ENCODE measurements around the gene TREML4.

DNA sequence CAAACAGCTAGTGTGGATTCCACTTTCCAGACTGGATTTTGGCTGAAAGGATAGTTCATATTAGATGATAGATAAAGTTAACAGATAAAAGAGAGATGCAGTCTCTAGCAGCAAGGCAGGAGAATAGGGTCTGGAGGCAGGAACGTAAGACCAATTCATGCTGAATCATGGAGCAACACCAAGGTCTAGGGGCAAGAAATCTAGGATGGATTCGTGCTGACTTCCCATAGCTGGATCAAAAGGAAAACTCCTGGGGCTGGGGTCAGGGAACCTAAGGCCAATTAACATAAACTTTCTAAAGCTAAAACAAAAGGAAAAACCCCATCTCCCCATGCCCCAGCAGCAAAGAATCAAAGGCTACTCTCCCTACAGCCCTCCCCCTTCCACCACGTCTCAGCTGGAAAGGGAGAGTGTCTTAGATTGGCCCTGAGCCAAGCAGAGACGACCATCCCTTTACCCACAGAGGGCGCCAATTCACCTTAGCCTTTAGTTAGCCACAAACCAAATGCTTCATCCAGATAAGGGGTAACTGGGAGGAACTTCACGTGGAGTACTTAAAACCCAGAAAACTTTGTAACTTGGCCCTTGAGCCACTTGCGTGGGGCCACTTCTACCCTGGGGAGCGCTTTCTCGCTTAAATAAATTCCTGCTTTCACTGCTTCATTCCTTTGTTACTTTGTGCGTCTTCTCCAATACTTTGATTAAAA, 50.7 kb downstream of the TREML4 start:
- TF ChIP-seq, protein P1, sequence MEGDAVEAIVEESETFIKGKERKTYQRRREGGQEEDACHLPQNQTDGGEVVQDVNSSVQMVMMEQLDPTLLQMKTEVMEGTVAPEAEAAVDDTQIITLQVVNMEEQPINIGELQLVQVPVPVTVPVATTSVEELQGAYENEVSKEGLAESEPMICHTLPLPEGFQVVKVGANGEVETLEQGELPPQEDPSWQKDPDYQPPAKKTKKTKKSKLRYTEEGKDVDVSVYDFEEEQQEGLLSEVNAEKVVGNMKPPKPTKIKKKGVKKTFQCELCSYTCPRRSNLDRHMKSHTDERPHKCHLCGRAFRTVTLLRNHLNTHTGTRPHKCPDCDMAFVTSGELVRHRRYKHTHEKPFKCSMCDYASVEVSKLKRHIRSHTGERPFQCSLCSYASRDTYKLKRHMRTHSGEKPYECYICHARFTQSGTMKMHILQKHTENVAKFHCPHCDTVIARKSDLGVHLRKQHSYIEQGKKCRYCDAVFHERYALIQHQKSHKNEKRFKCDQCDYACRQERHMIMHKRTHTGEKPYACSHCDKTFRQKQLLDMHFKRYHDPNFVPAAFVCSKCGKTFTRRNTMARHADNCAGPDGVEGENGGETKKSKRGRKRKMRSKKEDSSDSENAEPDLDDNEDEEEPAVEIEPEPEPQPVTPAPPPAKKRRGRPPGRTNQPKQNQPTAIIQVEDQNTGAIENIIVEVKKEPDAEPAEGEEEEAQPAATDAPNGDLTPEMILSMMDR (optimal IDR thresholded peaks at IDR 0.05 in 1 of 3, IDR thresholded peaks at IDR 0.05 in 1 of 3, conservative IDR thresholded peaks at IDR 0.05 in 1 of 3; ENCODE audit: extremely low read depth in 1 of 3, insufficient read depth in 2 of 3, low read length in 3 of 3), result peak; percentile 54 to 65 (median 54)
- no peak for TF ChIP-seq EZH2 (IDR thresholded peaks at IDR 0.05; ENCODE audit: low read length)

All from keratinocyte (primary cell).